Measurements from ENCODE around the gene CLIP4.

The CLIP4 gene

GRCh38 chr2:29220506-29221270 is 105.5 kb downstream of the CLIP4 start:
- Mint-ChIP-seq H3K36me3 (ENCODE audit: low read depth) (no peaks in the 10 kb centered on the region), H3K27ac (no peak overlapping the region), H3K4me3 (no peak overlapping the region), H3K4me1 (peaks cover 3% of the 10 kb centered on the region), H3K9me3 (no peaks in the 10 kb centered on the region), H3K27me3 (ENCODE audit: low read depth, poor library complexity) (peaks cover 14% of the 10 kb centered on the region)
- TF ChIP-seq CTCF (IDR thresholded peaks at IDR 0.05) = no peak
- no peak for DNase-seq

- Mint-ChIP-seq H3K27me3 (ENCODE audit: low read depth, poor library complexity) (peaks cover 14% of the 10 kb centered on the region), H3K4me1 (peaks cover 6% of the 10 kb centered on the region), H3K9me3 (no peaks in the 10 kb centered on the region), H3K4me3 (no peak overlapping the region), H3K36me3 (ENCODE audit: low read depth) (no peaks in the 10 kb centered on the region), H3K27ac (no peak overlapping the region)
- DNase-seq = no peak
- TF ChIP-seq CTCF (IDR thresholded peaks at IDR 0.05) = no peak
These were observed 107.4 kb downstream of the CLIP4 start for GRCh38 chr2:29222381-29223179.

GRCh38 chr2:29223257-29223656 is 108.0 kb downstream of the CLIP4 start:
- Mint-ChIP-seq H3K36me3 (ENCODE audit: low read depth) (no peaks in the 10 kb centered on the region), H3K4me3 (no peak overlapping the region), H3K27ac (no peak overlapping the region), H3K4me1 (peaks cover 11% of the 10 kb centered on the region), H3K9me3 (no peaks in the 10 kb centered on the region), H3K27me3 (ENCODE audit: low read depth, poor library complexity) (peaks cover 14% of the 10 kb centered on the region)
- DNase-seq = no peak
- TF ChIP-seq CTCF (IDR thresholded peaks at IDR 0.05) = no peak

- Mint-ChIP-seq H3K4me3 (no peak overlapping the region), H3K9me3 (no peaks in the 10 kb centered on the region), H3K4me1 (peaks cover 12% of the 10 kb centered on the region), H3K27me3 (ENCODE audit: low read depth, poor library complexity) (peaks cover 8% of the 10 kb centered on the region), H3K36me3 (ENCODE audit: low read depth) (no peaks in the 10 kb centered on the region), H3K27ac (no peak overlapping the region)
- TF ChIP-seq CTCF (IDR thresholded peaks at IDR 0.05) = no peak
- no peak for DNase-seq
These were observed 108.9 kb downstream of the CLIP4 start for GRCh38 chr2:29223851-29224692.

- no peaks in the 10 kb centered on the region for H3K36me3 Mint-ChIP-seq (ENCODE audit: low read depth)
- H3K9me3 Mint-ChIP-seq = no peaks in the 10 kb centered on the region
- no peak for DNase-seq
- H3K27ac Mint-ChIP-seq = no peak overlapping the region
- peaks cover 11% of the 10 kb centered on the region for H3K27me3 Mint-ChIP-seq (ENCODE audit: low read depth, poor library complexity)
- H3K4me1 Mint-ChIP-seq = peaks cover 12% of the 10 kb centered on the region
- no peak for TF ChIP-seq CTCF (IDR thresholded peaks at IDR 0.05)
- no peak overlapping the region for H3K4me3 Mint-ChIP-seq
These were observed 109.7 kb downstream of the CLIP4 start for GRCh38 chr2:29224693-29225551.

All from nephron progenitor cell (in vitro differentiated cells).